Right lobe of liver (tissue), 6 donors: ENCODE results near the gene METTL23. TPM values are rescaled to one million over a fixed set of nuclear protein-coding genes. Genes with fewer than 3 reads are reported as not detected.
A peak's percentile ranks its signal among the peaks of the same experiment; 100 is the strongest.

Source experiments
- ATAC-seq, 4 donors: fragments of 200-7000 bp; cut with Tn5 transposase; one replicate each; pipeline ENCODE4 v1.9.1; 2020; ENCODE audit warnings: mild to moderate bottlenecking in 4 of 4, moderate library complexity in 4 of 4
- DNase-seq, 3 donors: peaks; one replicate each; pipeline ENCODE4 v3.0.0-alpha.2; 2020
- H3K27ac ChIP-seq, 3 donors: fragments of 200-600 bp; one replicate each; pipeline ENCODE4 v1.8.0; 2022
- H3K27me3 ChIP-seq, 2 donors: fragments of 200-600 bp; one replicate each; pipeline ENCODE4 v1.8.0; 2022
- H3K36me3 ChIP-seq, 4 donors: fragments of 200-600 bp; sonication (generic) in 1 of 4; one replicate each; pipeline versions ENCODE4 v1.5.1 to v1.8.0; 2017 to 2022; ENCODE audit warnings: control low read depth in 1 of 4
- H3K4me1 ChIP-seq, 4 donors: fragments of 200-600 bp; sonication (generic) in 1 of 4; one replicate each; pipeline versions ENCODE4 v1.5.1 to v1.8.0; 2017 to 2022; ENCODE audit warnings: control low read depth in 1 of 4
- H3K4me3 ChIP-seq, 3 donors: fragments of 200-600 bp; one replicate each; pipeline ENCODE4 v1.8.0; 2022
- H3K9me3 ChIP-seq, 4 donors: fragments of 200-600 bp; sonication (generic) in 1 of 4; one replicate each; pipeline versions ENCODE4 v1.5.1 to v1.8.0; 2017 to 2022; ENCODE audit warnings: control low read depth in 1 of 4
- POLR2A ChIP-seq: fragments of 450-650 bp; IDR thresholded peaks from one replicate; pipeline ENCODE4 v1.6.1; 2017; ENCODE audit warnings: antibody characterized with exemption, mild to moderate bottlenecking
- WGBS: methylation state at CpG from one replicate; pipeline ENCODE4 v1.1.6; 2018; ENCODE audit warnings: low coverage, low lambda C conversion rate; ENCODE audit not compliant: insufficient coverage; ENCODE audit errors: missing lambda C conversion rate; 5-methylcytosine and 5-hydroxymethylcytosine counted together
- intact Hi-C, 2 donors: fragments of 100-400 bp; cut with DNase I; formaldehyde crosslinking; loops; one replicate each; pipeline versions ENCODE4 v1.11.2 to v1.14.1; 2022
- long read RNA-seq: library from polyadenylated mRNA; unstranded; transcript quantifications from one replicate; pipeline ENCODE4 v2.0.0, GENCODE V29; 2019
- total RNA-seq, 6 experiments: library from RNA; depleted of rRNA in 2 of 6; stranded (reverse); fragments of >200 nt in 2 of 6; fragmentation: NEBNext Ultra II Directional in 3 of 6; extraction: Animal tissue kit (Norgen Biotek cat#: 25700) in 3 of 6; gene quantifications; one replicate each; pipeline versions ENCODE4 v1.1.0 to v1.2.4, GENCODE V29; 2016 to 2023
- TF ChIP-seq, protein P1 (sequence below), 4 donors: fragments of 200-600 bp in 3 of 4; fragments of 450-650 bp in 1 of 4; IDR thresholded peaks; one replicate each; pipeline versions ENCODE4 v1.5.1 to v1.8.0; 2016 to 2022; ENCODE audit warnings: antibody characterized with exemption in 4 of 4, mild to moderate bottlenecking in 2 of 4
- donor health status: DM: no; HTN: yes; CAD: no.
- donor health status: DM: no; HTN: no; CAD: no.
- donor health status: DM: no; HTN: no; CAD: no.
- donor health status: DM: no; HTN: yes; CAD: no.
- donor health status: DM: no; HTN: yes; CAD: no.

The METTL23 gene, protein sequence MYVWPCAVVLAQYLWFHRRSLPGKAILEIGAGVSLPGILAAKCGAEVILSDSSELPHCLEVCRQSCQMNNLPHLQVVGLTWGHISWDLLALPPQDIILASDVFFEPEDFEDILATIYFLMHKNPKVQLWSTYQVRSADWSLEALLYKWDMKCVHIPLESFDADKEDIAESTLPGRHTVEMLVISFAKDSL
- total RNA-seq = 10 to 100 TPM; 16.0 to 25.0 (median 18.7) TPM
- long read RNA-seq, partial matches to known transcripts = 0 of 7 reads
- long read RNA-seq, other reads (novel, unspliced or antisense) = 1 of 7 reads

DNA sequence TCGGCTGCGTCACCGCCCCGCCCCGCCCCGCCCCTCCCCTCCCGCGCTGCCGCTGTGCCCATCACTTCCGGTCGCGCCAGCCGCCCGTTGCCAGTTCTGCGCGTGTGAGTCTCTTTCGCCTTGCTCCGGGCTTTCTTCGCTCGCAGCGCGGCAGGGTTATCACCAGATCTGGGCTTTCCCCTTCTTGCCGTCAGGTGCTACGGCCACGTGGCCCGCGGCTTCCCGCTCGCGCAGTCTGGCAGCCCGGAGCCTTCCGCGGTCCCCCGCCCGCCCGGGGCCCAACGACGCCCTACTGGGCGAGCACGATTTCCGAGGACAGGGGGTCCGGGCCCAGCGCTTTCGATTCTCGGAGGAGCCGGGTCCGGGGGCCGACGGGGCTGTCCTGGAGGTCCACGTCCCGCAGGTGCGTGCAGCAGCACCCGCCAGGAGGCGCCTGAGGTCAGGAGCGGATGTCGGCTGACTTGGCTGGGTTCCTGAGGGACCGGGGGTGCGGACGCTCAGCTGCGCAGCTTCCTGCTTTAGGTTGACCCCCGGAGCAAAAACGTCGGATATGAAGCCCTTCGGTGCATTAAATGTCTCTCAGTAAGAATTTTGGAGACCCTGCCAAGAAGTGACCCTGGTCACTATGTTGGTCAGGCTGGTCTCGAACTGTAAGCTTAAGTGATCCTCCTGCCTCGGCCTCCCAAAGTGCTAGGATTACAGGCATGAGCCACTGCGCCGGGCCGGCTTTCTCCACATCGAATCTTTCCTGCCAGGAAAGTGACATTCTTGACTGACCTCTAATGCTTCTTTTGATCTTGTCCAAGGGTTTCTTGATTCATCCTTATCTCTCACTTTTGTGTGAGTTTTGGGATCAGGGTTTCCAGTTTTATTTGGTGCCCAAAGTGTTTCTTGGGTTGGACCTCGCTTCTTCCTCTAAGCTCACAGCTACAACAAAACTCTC, at the start of gene METTL23:
Gene METTL23 (plus strand): TSS at position 64 of the 943 bp plus-strand sequence. CDS start 2,872 bp downstream, outside the sequence.
- TF ChIP-seq POLR2A = no peak
- TF ChIP-seq, protein P1, sequence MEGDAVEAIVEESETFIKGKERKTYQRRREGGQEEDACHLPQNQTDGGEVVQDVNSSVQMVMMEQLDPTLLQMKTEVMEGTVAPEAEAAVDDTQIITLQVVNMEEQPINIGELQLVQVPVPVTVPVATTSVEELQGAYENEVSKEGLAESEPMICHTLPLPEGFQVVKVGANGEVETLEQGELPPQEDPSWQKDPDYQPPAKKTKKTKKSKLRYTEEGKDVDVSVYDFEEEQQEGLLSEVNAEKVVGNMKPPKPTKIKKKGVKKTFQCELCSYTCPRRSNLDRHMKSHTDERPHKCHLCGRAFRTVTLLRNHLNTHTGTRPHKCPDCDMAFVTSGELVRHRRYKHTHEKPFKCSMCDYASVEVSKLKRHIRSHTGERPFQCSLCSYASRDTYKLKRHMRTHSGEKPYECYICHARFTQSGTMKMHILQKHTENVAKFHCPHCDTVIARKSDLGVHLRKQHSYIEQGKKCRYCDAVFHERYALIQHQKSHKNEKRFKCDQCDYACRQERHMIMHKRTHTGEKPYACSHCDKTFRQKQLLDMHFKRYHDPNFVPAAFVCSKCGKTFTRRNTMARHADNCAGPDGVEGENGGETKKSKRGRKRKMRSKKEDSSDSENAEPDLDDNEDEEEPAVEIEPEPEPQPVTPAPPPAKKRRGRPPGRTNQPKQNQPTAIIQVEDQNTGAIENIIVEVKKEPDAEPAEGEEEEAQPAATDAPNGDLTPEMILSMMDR (IDR thresholded peaks at IDR 0.05) = peak; percentile 59 to 76 (median 63)

DNA sequence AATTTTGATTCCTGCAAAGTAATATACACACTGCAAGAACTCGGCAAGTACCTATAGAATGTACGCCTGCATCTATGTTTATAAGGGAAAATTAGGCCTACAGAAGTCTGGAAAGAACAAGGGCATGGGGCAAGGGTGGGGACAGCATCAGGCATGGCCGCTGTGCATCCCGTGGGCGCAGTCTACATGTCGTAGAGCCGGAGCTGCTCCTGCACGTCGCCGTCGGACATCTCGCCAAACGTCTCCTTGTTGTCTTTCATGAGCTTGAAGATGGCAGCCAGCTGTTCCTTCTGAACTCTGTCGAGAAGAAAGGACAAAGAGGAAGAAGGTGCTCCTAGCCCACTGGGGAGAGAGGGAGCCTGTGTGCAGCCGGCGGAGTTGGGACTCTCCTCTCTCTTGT, 49.2 kb upstream of the METTL23 start:
- WGBS = 91% methylated on average over 15 of the region's 16 CpGs
- no peak overlapping the region for H3K27ac ChIP-seq
- intact Hi-C loops = no loop called here
- DNase-seq (no peak), ATAC-seq (no peak)
- no peaks in the 10 kb centered on the region for H3K36me3 ChIP-seq
- H3K4me1 ChIP-seq = peaks cover 0 to 5% (median 1%) of the 10 kb centered on the region in 4 donors
- no peaks in the 10 kb centered on the region for H3K27me3 ChIP-seq
- H3K4me3 ChIP-seq = no peak overlapping the region
- TF ChIP-seq, protein P1 (IDR thresholded peaks at IDR 0.05) = no peak
- no peak for TF ChIP-seq POLR2A
- no peaks in the 10 kb centered on the region for H3K9me3 ChIP-seq

More for the DNA sequence above, at the start of gene METTL23:
- DNase-seq (peak; percentile 89 to 90 (median 89)), ATAC-seq (peak; percentile 63 to 74 (median 68))
- Histone ChIP-seq H3K27ac (peak within 1 kb of the TSS; percentile 98 to 99 (median 99)), H3K4me1 (peaks cover 0 to 23% (median 9%) of the 10 kb centered on the region in 4 donors), H3K4me3 (peak within 1 kb of the TSS; percentile 92 to 100 (median 93)), H3K9me3 (no peaks in the 10 kb centered on the region), H3K27me3 (no peaks in the 10 kb centered on the region), H3K36me3 (peaks cover 4 to 41% (median 19%) of the 10 kb centered on the region in 4 donors)
- WGBS = under 1% methylated on average over 31 of the region's 71 CpGs
- intact Hi-C loops = no loop called here

DNA sequence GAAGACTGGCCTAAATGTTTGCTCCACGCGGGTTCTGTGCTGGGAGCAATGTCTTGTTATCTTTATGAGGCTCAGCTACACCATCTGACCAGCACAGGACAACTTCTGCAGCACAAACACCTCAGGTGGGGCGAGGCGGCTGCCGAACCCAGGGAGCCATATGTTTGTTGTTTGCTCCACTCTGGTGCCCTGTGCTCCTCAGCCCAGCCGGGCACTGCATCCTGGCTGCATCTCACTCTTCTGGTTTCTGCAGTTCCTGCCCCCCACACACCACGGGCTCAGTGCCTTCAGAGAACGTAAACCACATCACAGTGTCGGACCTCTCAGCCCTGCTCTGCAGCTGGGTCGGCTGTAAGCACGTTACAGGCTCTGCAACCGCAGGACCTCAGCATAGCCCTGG, 48.3 kb upstream of the METTL23 start:
- DNase-seq (no peak), ATAC-seq (peak in 2 of 4 donors; percentile 27 to 31)
- intact Hi-C loops = no loop called here
- no peak overlapping the region for H3K27ac ChIP-seq
- no peaks in the 10 kb centered on the region for H3K4me1 ChIP-seq
- H3K4me3 ChIP-seq = no peak overlapping the region
- WGBS = 78% methylated on average over 6 of the region's 12 CpGs
- H3K36me3 ChIP-seq = no peaks in the 10 kb centered on the region
- H3K27me3 ChIP-seq = no peaks in the 10 kb centered on the region
- TF ChIP-seq, protein P1 (IDR thresholded peaks at IDR 0.05) = no peak
- TF ChIP-seq POLR2A = no peak
- H3K9me3 ChIP-seq = no peaks in the 10 kb centered on the region

DNA sequence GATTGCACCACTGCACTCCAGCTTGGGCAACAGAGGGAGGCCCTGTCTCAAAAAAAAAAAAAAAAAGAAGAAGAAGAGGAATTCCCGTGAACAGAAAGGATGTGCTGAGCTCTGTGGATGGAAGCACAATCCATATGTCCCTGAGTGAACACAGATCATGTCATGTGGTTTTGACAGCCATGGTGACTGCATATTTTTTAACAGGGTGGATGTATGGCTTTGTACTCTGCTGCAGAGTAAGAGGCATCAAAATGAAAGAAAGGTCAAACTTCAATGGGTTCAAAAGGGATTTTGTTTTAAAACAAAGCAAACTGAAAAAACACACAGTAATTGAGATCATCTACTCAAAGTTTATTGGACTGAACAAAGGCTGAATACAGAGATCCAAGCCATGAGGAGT, 47.4 kb upstream of the METTL23 start:
- H3K4me1 ChIP-seq = no peaks in the 10 kb centered on the region
- no peaks in the 10 kb centered on the region for H3K27me3 ChIP-seq
- TF ChIP-seq, protein P1 (IDR thresholded peaks at IDR 0.05) = no peak
- TF ChIP-seq POLR2A = no peak
- H3K36me3 ChIP-seq = no peaks in the 10 kb centered on the region
- no peak overlapping the region for H3K4me3 ChIP-seq
- DNase-seq (no peak), ATAC-seq (no peak)
- WGBS = 36% methylated on average over 1 of the region's 1 CpG
- no peaks in the 10 kb centered on the region for H3K9me3 ChIP-seq
- intact Hi-C loops = no loop called here
- H3K27ac ChIP-seq = no peak overlapping the region
